Measurements from ENCODE around the gene TMEM231. TPM values are rescaled to one million over a fixed set of nuclear protein-coding genes. Genes with fewer than 3 reads are reported as not detected.
"Not testable (repeated sequence)": the region's sequence is repeated elsewhere in the genome, so short reads cannot be mapped to it uniquely, and the experiment has no call there.

The TMEM231 gene
- total RNA-seq, 1 experiment from 2014 or later, result 14.7 TPM

DNA sequence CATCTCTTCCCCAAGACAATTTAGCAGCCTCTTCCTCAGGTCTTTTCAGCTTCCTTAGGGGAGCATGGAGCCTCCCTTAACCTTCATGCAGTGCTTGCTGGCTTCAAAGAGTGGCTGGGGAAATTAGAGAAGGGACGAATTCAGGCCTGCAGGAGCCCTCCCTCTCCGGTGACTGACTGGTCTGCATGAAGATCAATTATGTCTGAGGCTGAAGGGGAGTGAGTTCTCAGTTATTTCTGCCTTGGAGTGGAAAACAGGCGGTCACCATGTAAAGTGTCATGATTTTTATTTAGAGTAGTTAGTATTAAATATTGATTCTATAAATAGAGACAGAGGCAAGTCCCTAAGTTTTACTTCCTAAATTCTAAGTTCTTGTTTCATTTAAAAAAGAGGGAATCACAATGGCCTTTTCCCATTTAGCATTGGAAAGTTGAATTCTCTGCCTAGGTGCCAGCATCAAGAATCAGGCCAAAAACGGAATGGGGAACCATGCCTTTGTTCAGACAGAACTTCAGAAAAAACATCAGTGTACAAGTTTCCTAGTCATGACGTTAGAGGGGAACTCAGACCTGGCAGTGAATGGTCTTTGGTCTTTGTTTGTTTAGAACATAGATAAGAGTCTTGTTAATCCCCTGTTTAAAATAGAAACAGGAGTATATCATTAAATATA lies 14.5 kb upstream of the TMEM231 start:
- no peak for DNase-seq (ENCODE audit: extremely low read depth, low read depth)

DNA sequence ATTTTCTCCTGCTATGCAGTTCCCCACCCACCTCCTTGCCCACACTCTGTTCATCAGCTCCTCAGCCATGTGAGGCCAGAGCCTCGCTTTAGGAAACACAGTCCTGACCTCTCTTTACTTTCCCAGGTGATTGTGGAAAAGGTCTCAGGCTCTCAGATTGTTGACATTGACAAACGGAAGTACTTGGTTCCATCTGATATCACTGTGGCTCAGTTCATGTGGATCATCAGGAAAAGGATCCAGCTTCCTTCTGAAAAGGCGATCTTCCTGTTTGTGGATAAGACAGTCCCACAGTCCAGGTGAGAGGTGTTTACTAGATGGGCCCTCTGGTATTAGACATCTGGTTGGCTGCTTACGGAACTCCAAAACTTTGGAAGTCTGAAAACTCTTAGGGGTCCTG lies 11.9 kb upstream of the TMEM231 start:
- no peak for DNase-seq (ENCODE audit: extremely low read depth, low read depth)

DNA sequence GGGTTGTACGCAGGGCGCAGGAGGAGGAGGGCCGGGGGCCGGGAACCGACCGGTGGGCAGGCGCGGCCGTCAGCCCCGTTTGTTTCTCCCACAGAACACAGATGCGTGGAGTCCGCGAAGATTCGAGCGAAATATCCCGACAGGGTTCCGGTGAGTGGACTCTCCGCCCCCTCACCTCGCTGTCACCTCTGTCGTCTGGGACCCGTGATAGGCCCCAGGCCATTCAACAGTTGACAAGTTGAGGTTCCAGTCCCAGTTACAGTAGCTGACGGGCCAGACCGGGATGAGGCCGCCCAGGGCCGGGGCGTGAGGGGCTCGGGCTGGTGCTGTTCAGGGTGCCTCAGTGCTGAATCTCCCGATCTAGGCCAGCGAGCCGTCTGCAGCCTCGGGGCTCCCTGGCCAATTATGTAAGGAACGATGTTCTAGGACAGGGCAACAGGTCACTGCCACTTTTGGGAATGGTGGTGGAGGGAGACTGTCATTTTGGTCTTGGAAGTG lies 10.8 kb upstream of the TMEM231 start:
- no peak for DNase-seq (ENCODE audit: extremely low read depth, low read depth)

DNA sequence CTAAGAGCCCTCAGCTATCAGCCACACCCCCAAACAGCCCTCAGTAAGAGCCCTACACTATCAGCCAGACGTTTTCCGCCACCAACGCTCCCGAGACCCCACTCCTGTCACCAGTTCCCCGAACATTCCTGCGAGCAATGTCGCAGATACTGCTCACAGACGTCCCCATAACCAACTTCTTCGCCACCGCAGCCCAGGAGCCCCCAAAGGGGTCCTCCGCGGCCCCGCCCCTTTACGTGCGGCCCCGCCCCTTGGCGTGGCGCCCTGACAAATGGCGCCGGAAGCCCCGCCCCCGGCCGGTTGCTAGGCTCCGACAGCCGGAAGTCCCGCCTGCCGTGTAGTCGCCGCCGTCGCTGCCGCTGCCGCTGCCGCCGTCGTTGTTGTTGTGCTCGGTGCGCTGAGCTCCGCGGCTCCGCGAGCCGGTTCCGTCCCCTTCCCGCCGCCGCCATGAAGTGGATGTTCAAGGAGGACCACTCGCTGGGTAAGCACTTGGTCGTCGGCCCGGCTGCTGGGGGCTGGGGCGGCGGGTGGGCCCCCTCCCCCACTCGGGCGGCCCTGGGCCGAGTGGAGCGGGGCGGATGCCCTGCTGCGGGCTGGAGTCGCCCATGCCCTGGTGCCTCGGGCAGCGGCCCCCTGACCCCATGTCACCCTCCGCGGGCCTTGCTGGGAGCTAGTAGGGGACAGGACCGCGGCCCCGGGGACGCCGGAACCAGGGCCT lies 10.1 kb upstream of the TMEM231 start, which contains the start of gene GABARAPL2:
Gene GABARAPL2 (plus strand): TSS at position 340 of the 718 bp plus-strand sequence. CDS start 108 bp downstream, at position 448.
- DNase-seq (ENCODE audit: extremely low read depth, low read depth), result peak; percentile 56

DNA sequence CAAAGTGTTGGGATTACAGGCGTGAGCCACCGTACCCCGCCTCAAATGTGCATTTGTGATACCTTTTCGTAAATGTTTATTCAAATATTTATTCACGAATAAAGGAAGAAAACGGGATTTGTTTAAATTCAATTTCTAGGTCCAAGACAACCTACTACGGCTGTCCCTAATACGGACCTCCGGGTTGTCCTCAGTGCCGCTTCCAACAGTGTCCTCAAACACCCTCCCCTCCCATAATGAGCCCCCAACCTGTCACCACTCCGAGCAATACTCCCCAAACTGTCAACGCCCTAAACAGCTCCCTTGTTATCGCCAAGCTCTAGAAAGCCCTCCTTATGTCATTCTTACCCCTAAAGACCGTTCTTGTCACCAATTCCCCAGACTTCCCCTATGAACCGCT lies 9.6 kb upstream of the TMEM231 start:
- DNase-seq (ENCODE audit: extremely low read depth, low read depth), result no peak

DNA sequence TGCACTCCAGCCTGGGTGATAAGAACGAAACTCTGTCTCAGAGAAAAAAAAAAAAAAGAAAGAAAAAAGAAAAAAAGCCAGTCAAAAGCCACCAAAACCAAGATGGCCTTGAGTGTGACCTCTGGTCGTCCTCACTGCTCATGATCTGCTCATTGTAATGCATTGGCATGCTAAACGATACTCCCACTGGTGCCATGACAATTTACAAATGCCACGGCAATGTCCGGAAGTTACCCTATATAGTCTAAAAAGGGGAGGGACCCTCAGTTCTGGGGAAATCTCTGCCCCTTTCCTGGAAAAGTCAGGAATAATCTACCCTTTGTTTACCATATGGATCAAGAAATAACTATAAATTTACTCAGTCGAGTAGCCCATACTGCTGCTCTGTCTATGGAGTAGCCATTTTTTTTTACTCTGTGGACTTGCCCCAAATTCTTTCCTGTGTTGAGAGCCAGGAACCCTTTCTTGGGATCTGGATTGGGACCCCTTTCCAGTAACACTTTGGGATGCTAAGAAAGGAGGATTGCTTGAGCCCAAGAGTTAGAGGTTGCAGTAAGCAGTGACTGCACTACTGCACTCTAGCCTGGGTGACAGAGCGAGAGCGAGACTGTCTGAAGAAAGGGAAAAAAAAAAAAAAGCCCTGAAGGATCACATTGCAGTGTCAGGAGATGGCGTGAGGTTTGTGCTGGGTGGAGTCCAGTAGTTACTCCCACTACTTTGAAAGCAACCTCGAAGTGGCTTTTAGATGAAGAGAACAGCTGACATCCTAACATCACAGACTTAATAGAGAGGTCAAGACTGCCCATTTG lies 3.7 kb upstream of the TMEM231 start:
- DNase-seq (ENCODE audit: extremely low read depth, low read depth), result no peak

DNA sequence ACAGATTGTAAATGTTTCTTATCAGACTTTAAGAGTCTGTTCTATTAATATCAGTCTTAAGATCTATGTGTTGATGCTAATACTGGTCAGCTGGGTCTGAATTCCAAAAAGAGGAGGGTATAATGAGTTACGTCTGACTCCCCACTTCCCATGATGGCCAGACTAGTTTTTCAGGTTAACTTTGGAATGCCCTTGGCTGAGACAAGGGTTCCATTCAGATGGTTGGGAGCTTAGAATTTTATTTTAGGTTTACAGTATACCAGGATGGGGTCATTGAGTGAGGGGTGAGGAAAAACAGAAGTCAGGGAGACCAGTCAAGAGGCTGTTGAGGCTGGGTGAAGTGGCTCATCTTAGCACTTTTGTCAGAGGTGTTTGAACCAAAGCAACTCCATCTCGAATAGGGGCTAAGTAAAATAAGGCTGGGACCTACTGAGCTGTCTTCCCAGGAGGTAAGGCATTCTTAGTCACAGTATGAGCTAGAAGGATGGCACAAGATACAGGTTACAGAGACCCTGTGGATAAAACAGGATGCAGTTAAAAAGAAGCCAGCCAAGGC lies 2.9 kb upstream of the TMEM231 start:
- no peak for DNase-seq (ENCODE audit: extremely low read depth, low read depth)

DNA sequence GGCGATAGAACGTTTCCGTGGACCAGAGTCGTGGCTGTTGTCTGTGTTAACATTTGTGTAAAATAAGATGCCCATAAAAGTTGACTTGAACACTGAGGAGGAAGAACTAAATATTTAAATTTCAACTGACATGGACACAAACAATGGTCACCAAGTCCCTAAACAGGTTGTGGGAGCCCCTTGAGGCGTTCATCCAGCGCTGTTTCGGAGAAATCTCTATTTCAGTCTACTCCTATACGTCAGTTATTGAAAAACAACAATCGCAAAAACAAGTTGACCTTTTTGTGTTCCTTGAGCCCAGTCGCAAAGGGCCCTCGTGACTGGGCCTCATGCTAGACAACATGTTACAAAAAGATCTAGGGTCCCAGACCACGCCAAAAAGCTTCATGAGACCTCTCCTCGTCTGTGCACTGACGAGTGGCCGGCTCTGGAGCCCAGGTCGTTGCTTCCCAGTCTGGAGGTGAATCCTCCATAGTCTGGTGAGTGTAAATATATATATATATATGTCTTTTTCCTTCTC lies 439 bp upstream of the TMEM231 start:
- DNase-seq (ENCODE audit: extremely low read depth, low read depth), result no peak

DNA sequence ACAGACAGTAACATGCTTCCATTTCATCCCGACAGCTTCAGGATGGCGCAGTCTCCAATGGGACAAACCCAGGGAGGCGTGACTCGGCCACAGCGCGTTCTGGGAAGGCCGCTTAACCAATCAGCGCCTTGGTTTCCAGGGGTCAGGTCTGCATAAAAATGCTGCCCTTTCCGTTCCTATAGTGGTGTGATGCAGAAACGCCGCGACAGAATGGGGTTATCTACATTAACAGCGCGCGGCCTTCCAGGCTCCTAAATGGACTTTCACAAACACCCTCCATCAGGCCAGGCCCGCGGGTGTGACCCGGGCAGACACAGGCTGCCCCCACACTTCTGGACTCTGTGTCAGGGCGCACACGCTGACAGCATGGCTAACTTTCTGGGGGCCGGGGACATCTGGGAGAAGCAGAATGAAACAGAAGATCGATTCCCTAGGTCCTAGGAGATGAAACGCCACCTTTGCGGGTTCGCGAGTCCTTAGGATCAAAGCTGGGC lies 792 bp downstream of the TMEM231 start:
- peak; percentile 88 for DNase-seq (ENCODE audit: extremely low read depth, low read depth)

DNA sequence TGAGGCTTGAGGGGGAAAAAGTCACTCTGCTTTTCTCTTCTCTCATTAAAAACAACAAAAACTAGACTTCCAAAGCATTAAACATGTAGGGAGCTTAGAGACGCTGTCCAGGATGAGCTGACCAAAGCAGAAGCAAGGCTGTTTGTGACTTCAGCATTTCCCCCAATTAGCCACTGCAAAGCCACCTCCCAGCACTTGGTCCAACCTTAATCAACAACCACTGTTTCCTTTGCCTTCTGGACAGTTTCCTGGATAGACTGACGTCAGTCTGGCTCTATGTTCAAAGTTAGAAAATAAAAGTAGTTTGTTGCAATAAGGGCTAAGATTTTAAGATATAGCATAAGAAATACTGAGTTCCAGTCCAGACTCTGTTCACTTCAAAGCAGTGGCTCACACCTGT lies 3.1 kb downstream of the TMEM231 start:
- no peak for DNase-seq (ENCODE audit: extremely low read depth, low read depth)

DNA sequence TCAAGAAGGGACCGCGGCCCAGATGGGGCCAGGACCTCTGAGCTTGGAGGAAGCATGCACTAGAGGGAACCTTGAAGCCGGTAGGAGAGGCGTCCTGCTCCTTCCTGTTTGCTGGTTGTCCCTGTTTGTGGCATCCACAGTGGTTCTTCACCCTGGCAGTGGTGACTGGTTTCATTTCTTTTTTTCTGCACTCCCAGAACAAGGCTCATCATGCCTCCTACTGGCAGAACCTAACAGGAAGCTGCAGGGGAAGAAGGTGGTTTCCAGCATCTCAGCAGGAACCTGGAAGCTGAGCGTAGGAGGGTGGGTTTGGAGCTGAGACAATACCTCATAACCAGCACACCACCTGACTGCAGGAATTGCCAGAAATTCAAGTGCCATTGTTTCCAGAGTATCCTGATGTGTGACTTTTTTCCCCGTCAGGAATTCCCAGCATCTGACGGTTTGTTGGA lies 5.8 kb downstream of the TMEM231 start:
- no peak for DNase-seq (ENCODE audit: extremely low read depth, low read depth)

DNA sequence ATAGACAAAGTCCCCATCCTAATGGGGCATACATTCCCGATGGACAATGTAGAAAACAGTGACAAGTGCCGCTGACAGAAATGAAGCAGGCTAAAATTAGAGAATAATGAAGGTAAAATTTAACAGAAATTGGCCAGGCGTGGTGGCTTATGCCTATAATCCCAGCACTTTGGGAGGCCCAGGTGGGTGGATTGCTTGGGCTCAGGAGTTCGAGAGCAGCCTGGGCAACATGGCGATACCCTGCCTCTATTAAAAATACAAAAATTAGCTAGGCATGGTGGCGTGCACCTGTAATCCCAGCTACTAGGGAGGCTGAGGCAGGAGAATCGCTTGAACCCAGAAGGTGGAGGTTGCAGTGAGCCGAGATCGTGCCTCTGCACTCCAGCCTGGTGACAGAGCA lies 7.6 kb downstream of the TMEM231 start:
- DNase-seq (ENCODE audit: extremely low read depth, low read depth), result not testable (repeated sequence)

DNA sequence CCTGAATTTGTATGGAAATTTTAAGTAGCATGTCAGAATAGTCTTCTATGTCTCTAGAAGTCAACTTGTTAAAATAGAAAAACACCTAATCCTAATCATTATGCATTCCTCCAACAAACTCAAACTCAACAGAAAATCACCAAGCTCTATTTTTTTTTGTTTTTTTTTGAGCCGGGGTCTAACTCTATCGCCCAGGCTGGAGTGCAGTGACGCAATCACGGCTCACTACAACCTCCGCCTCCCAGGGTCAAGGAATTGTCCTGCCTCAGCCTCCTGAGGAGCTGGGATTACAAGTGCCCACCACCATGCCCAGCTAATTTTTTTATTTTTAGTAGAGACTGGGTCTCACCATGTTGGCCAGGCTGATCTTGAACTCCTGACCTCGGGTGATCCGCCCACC lies 9.8 kb downstream of the TMEM231 start:
- no peak for DNase-seq (ENCODE audit: extremely low read depth, low read depth)

DNA sequence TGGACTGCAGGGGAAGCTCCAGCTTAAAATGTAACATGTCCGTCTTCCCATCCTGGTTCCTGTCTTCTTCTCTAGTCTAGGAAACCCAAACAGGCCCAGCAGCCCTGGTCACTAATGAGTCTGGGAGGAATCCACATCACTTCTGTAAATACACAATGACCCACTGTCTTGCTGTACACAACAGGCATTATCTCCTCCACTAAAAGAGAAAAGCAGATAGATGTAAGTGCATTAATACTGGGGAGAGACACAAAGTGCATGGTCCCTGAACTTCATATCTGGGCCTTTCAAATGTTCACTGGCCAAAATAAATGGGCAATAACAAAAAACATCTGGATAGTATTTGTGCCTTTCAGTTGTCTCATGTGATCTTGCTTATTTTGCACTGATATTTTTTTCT lies 10.2 kb downstream of the TMEM231 start:
- DNase-seq (ENCODE audit: extremely low read depth, low read depth), result not testable (repeated sequence)

DNA sequence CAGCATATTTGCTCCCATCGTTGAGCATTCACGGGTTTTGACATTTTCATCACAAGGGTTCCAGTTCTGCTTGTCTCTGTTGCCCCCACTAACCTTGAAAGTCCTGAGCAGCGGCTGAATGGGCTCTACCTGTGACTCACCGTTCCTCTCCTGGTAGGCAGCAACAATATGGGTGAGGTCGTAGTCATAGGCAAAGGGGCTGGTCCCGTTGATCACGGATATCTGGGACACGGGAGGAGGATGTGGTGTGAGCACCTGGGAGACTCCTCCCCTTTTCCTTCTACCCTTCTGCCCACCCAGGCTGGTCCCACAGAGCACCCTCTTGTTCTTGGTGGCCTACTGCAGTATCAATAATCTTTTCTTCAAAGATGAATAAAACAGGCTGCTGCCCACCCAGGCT lies 13.6 kb downstream of the TMEM231 start:
- DNase-seq (ENCODE audit: extremely low read depth, low read depth), result not testable (repeated sequence)

DNA sequence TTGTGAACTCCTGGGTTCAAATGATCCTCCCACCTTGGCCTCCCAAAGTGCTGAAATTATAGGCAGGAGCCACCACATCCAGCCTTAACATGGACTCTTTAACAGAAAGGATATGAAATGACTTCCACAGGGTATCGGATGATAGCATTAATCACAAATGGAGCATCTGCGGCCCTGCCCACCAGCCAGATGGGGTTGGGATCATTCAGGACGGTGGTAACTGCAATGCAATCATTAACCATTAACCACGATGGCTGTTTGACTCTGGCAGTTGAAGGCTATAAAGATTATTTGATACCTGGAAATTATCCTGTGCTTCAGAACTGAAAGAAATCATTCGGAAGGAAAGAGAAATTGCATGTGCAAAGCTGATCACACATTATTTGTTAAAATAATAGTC lies 14.8 kb downstream of the TMEM231 start:
- no peak for DNase-seq (ENCODE audit: extremely low read depth, low read depth)

DNA sequence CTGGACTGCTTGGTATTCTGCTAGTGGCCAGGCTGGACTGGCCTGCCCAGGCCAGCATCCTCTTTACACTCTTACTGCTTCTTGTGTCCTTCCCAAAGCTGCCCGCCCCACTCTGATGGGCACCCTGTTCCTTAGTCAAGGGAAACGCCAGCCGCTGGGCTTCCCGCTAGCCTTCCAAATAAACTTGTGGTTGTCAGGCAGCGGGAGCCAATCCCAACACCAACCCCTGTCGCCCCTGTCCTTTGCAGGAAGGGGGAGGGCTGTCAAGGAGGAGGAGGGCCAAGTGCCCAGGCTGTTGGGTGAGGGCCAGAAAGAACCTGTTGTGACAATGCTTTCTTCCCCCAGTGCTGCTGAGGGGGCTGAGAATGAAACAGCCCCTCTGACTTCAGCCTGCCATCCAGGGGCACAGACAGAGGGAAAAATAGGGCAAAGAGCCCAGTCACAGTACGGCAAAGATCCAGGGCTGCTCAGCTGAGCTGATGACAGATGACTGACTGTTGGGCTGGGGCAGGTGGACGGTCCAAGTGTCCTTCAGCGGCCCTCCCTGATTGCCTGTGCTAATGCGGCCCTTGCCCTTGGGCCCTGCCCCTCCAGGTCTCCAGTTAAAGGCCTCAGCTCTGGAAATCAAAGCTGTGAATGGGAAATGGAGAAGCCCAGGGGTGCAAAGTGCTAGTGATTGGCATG lies 17.0 kb downstream of the TMEM231 start:
- not testable (repeated sequence) for DNase-seq (ENCODE audit: extremely low read depth, low read depth)

DNA sequence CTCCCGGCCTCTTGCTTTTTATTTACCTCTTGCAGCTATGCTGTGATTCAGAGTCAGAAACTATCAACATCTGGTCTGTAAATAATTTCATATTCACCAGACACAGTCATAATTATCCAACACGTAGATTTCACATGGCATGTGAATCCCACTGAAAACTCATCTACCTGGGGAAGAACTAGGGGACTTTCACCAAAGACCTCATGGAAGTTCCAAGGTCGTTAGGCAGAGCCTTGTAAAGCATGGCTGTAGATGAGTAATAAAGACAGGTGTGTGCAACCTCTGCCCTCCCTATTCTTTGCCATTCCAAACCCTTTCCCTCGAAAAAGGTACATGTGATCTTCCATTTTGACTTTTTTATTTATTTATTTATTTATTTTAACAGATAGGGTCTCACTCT lies 18.3 kb downstream of the TMEM231 start:
- DNase-seq (ENCODE audit: extremely low read depth, low read depth), result no peak

DNA sequence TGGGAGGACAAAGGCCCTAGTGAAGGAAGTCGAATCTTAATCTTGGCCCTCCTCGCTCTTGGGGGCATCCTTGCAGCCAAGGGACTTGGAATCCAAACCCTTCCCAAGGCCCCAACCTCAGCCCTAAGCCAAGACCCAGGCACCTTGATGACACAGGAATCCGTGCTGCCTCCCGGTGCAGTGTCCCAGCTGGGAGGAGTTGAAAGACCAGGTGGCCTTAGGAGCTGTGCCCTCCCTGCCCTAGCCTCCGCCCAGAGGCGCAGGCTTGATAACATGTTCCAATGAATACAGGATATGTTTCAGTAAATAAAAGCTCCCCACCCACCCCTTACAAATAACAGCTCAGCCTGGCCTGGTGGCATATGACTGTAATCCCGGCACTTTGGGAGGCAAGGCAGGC lies 20.2 kb downstream of the TMEM231 start, which contains the start of gene CHST5:
Gene CHST5 (minus strand): TSS at position 208 of the 400 bp plus-strand sequence. CDS start 5,724 bp downstream, outside the sequence.
- DNase-seq (ENCODE audit: extremely low read depth, low read depth), result no peak
